ENCODE results near the gene NUDT12. TPM values are rescaled to one million over a fixed set of nuclear protein-coding genes. Genes with fewer than 3 reads are reported as not detected.

NUDT12 gene
- total and polyA plus RNA-seq, 12 donors, result 4.4 to 17.0 (median 12.4) TPM

- no peaks in the 10 kb centered on the region for H3K27me3 ChIP-seq
- no peaks in the 10 kb centered on the region for H3K4me1 ChIP-seq
- no peak overlapping the region for H3K4me3 ChIP-seq
- H3K27ac ChIP-seq, result no peak overlapping the region
- DNase-seq (no peak), ATAC-seq (no peak)
- no peaks in the 10 kb centered on the region for H3K9me3 ChIP-seq
- no peak for TF ChIP-seq CTCF (IDR thresholded peaks at IDR 0.05)
- intact Hi-C loops (cut with DNase I), result no loop called here
- 88% methylated on average over 2 of the region's 2 CpGs for WGBS, 2 donors
- H3K36me3 ChIP-seq, result no peaks in the 10 kb centered on the region
Observed at GRCh38 chr5:103532086-103532734, 30.4 kb downstream of the NUDT12 start.

GRCh38 chr5:103526164-103526915, 36.2 kb downstream of the NUDT12 start:
- TF ChIP-seq CTCF (IDR thresholded peaks at IDR 0.05), result no peak
- intact Hi-C loops (cut with DNase I), result no loop called here
- no peak for DNase-seq
- H3K4me1 ChIP-seq, result peaks cover 0 to 11% (median 0%) of the 10 kb centered on the region in 9 donors
- no peak overlapping the region for H3K4me3 ChIP-seq
- H3K9me3 ChIP-seq, result no peaks in the 10 kb centered on the region
- H3K36me3 ChIP-seq, result no peaks in the 10 kb centered on the region
- H3K27ac ChIP-seq, result no peak overlapping the region
- ATAC-seq, result peak in 2 of 8 donors; percentile 52 to 74
- 45 to 60% methylated on average over 6 of the region's 6 CpGs for WGBS, 2 donors
- no peaks in the 10 kb centered on the region for H3K27me3 ChIP-seq

GRCh38 chr5:103525361-103525760, 37.2 kb downstream of the NUDT12 start:
- no peaks in the 10 kb centered on the region for H3K36me3 ChIP-seq
- no peak overlapping the region for H3K4me3 ChIP-seq
- no peak for DNase-seq
- no peaks in the 10 kb centered on the region for H3K9me3 ChIP-seq
- H3K4me1 ChIP-seq, result peaks cover 0 to 11% (median 0%) of the 10 kb centered on the region in 9 donors
- 31 to 56% methylated on average over 1 of the region's 1 CpG for WGBS, 2 donors
- intact Hi-C loops (cut with DNase I), result no loop called here
- TF ChIP-seq CTCF (IDR thresholded peaks at IDR 0.05), result no peak
- no peak overlapping the region for H3K27ac ChIP-seq
- H3K27me3 ChIP-seq, result no peaks in the 10 kb centered on the region
- peak in 1 of 8 donors; percentile 46 for ATAC-seq

- H3K4me3 ChIP-seq, result no peak overlapping the region
- no peaks in the 10 kb centered on the region for H3K36me3 ChIP-seq
- H3K27ac ChIP-seq, result no peak overlapping the region
- intact Hi-C loops (cut with DNase I), result no loop called here
- H3K9me3 ChIP-seq, result no peaks in the 10 kb centered on the region
- TF ChIP-seq CTCF (IDR thresholded peaks at IDR 0.05), result no peak
- ATAC-seq (no peak), DNase-seq (no peak)
- H3K27me3 ChIP-seq, result no peaks in the 10 kb centered on the region
- 79 to 82% methylated on average over 3 of the region's 3 CpGs for WGBS, 2 donors
- peaks cover 0 to 11% (median 0%) of the 10 kb centered on the region in 9 donors for H3K4me1 ChIP-seq
Observed at GRCh38 chr5:103523319-103523718, 39.3 kb downstream of the NUDT12 start.

Data from heart right ventricle (tissue), 16 donors.